OCI-LY1 (cell line): ENCODE results near the gene GABRB3.

Experiments used
- H2AFZ ChIP-seq: fragments of 200-600 bp; sonication (generic), shearing (Covaris generic); 2 replicates; pipeline ENCODE4 v1.6.0; 2014; ENCODE audit warnings: antibody characterized with exemption, mild to moderate bottlenecking, low read length
- H3F3A ChIP-seq: fragments of 200-600 bp; sonication (generic), shearing (Covaris generic); 2 replicates; pipeline ENCODE4 v1.6.0; 2014; ENCODE audit warnings: mild to moderate bottlenecking, antibody characterized with exemption, low read length, moderate library complexity; ENCODE audit not compliant: insufficient read depth
- H3K27ac ChIP-seq: fragments of 200-600 bp; sonication (generic); 2 replicates; pipeline ENCODE4 v1.5.1; 2014; ENCODE audit warnings: low read length, mixed run types, mild to moderate bottlenecking, low read depth; ENCODE audit not compliant: poor library complexity, severe bottlenecking
- H3K27me3 ChIP-seq: fragments of 200-600 bp; sonication (generic); 2 replicates; pipeline ENCODE4 v1.6.0; 2014; ENCODE audit warnings: antibody characterized with exemption, mild to moderate bottlenecking, low read length, moderate library complexity; ENCODE audit not compliant: insufficient read depth
- H3K36me3 ChIP-seq: fragments of 200-600 bp; sonication (generic); 2 replicates; pipeline ENCODE4 v1.6.1; 2014; ENCODE audit warnings: mild to moderate bottlenecking, antibody characterized with exemption, low read length, moderate library complexity, mixed read lengths; ENCODE audit not compliant: insufficient read depth
- H3K4me1 ChIP-seq: fragments of 200-600 bp; sonication (generic); 2 replicates; pipeline ENCODE4 v1.5.1; 2014; ENCODE audit warnings: mild to moderate bottlenecking, low read length, moderate library complexity; ENCODE audit not compliant: insufficient read depth, severe bottlenecking
- H3K4me2 ChIP-seq: fragments of 200-600 bp; sonication (generic), shearing (Covaris generic); 2 replicates; pipeline ENCODE4 v1.6.1; 2014; ENCODE audit warnings: low read length
- H3K4me3 ChIP-seq: fragments of 200-600 bp; sonication (generic); 2 replicates; pipeline ENCODE4 v1.5.1; 2014; ENCODE audit warnings: low read length, low read depth, mild to moderate bottlenecking, mixed read lengths; ENCODE audit not compliant: poor library complexity, severe bottlenecking
- H3K79me2 ChIP-seq: fragments of 200-600 bp; shearing (Covaris generic); 2 replicates; pipeline ENCODE4 v1.6.1; 2016; ENCODE audit warnings: mixed run types, low read length, mixed read lengths; ENCODE audit not compliant: insufficient read depth
- H3K9ac ChIP-seq: fragments of 200-600 bp; sonication (generic), shearing (Covaris generic); 2 replicates; pipeline ENCODE4 v1.6.1; 2014; ENCODE audit warnings: mild to moderate bottlenecking, low read length, mixed read lengths
- H3K9me2 ChIP-seq: fragments of 200-600 bp; sonication (generic), shearing (Covaris generic); 2 replicates; pipeline ENCODE4 v1.6.1; 2014; ENCODE audit warnings: low read depth, mild to moderate bottlenecking, low read length, mixed read lengths
- H3K9me3 ChIP-seq: fragments of 200-600 bp; shearing (Covaris generic); 2 replicates; pipeline ENCODE4 v1.6.1; 2014; ENCODE audit warnings: low read length, mixed read lengths
- H4K20me1 ChIP-seq: fragments of 200-600 bp; sonication (generic), shearing (Covaris generic); 2 replicates; pipeline ENCODE4 v1.6.0; 2016; ENCODE audit warnings: mild to moderate bottlenecking, low read length; ENCODE audit not compliant: insufficient read depth
- CTCF ChIP-seq: fragments of 200-600 bp; sonication (generic), shearing (Covaris generic); IDR thresholded peaks from 2 replicates; pipeline ENCODE4 v1.5.1; 2017; ENCODE audit warnings: mild to moderate bottlenecking, antibody characterized with exemption, low read length, moderate library complexity, mixed read lengths
- EZH2 ChIP-seq: fragments of 200-600 bp; sonication (generic), shearing (Covaris generic); IDR thresholded peaks from 2 replicates; pipeline ENCODE4 v1.8.0; 2017; ENCODE audit warnings: borderline replicate concordance, mixed run types, mild to moderate bottlenecking, antibody characterized with exemption, low read length, moderate library complexity, mixed read lengths

Gene GABRB3

GRCh38 chr15:26667222-26667988 lies 105.5 kb downstream of the GABRB3 start:
- Histone ChIP-seq H3K79me2 (no peaks in the 10 kb centered on the region), H2AFZ (no peak overlapping the region), H3K4me2 (no peak overlapping the region), H3K4me3 (no peak overlapping the region), H3K4me1 (no peaks in the 10 kb centered on the region), H3K27me3 (no peaks in the 10 kb centered on the region), H3K27ac (no peak overlapping the region), H3K9ac (no peak overlapping the region), H3K9me2 (no peaks in the 10 kb centered on the region), H4K20me1 (no peaks in the 10 kb centered on the region), H3K36me3 (no peaks in the 10 kb centered on the region), H3F3A (no peaks in the 10 kb centered on the region), H3K9me3 (no peaks in the 10 kb centered on the region)
- TF ChIP-seq CTCF (no peak), EZH2 (no peak)

- H2AFZ ChIP-seq = no peak overlapping the region
- no peaks in the 10 kb centered on the region for H3K79me2 ChIP-seq
- H3K9me3 ChIP-seq = no peaks in the 10 kb centered on the region
Measured at GRCh38 chr15:26665957-26666791, 106.7 kb downstream of the GABRB3 start.

GRCh38 chr15:26662283-26662682 lies 110.6 kb downstream of the GABRB3 start:
- Histone ChIP-seq H3K4me2 (no peak overlapping the region), H3K27ac (no peak overlapping the region), H3K4me3 (no peak overlapping the region), H3K36me3 (no peaks in the 10 kb centered on the region), H3K4me1 (no peaks in the 10 kb centered on the region), H3F3A (no peaks in the 10 kb centered on the region), H3K9ac (no peak overlapping the region), H3K79me2 (no peaks in the 10 kb centered on the region), H3K27me3 (no peaks in the 10 kb centered on the region), H3K9me2 (no peaks in the 10 kb centered on the region), H4K20me1 (no peaks in the 10 kb centered on the region), H2AFZ (no peak overlapping the region), H3K9me3 (no peaks in the 10 kb centered on the region)
- no peak for TF ChIP-seq EZH2
- no peak for TF ChIP-seq CTCF

More at GRCh38 chr15:26665957-26666791, 106.7 kb downstream of the GABRB3 start:
- Histone ChIP-seq H3K36me3 (no peaks in the 10 kb centered on the region), H3K4me3 (no peak overlapping the region), H4K20me1 (no peaks in the 10 kb centered on the region), H3K27ac (no peak overlapping the region), H3K27me3 (no peaks in the 10 kb centered on the region), H3K9me2 (no peaks in the 10 kb centered on the region), H3F3A (no peaks in the 10 kb centered on the region), H3K9ac (no peak overlapping the region), H3K4me1 (no peaks in the 10 kb centered on the region), H3K4me2 (no peak overlapping the region)
- no peak for TF ChIP-seq EZH2
- no peak for TF ChIP-seq CTCF
